A673 (cell line): Measurements from ENCODE around the gene MAP3K6. TPM values are rescaled to one million over a fixed set of nuclear protein-coding genes. Genes with fewer than 3 reads are reported as not detected.

ENCODE experiments used
- BruUV-seq: library from RNA; stranded (reverse); fragments of 400-500 nt; replicated peaks from 2 replicates; lab custom pipeline; 2021; lab: Mats Ljungman, UMichigan
- CTCF ChIA-PET: fragments of 300-600 bp; sonication (Branson Sonifier 250); formaldehyde crosslinking; loops from one replicate; lab custom pipeline; 2022; ENCODE audit warnings: antibody characterized with exemption; lab: Charles Lee
- POLR2A ChIA-PET: fragments of 300-600 bp; sonication (Branson Sonifier 250); formaldehyde crosslinking; loops from one replicate; lab custom pipeline; 2022; ENCODE audit warnings: antibody characterized with exemption; ENCODE audit not compliant: low non-redundant PET; lab: Charles Lee
- DNase-seq: peaks from one replicate; pipeline ENCODE4 v3.0.0-alpha.2; 2015; ENCODE audit warnings: low spot score
- H3K27ac ChIP-seq: fragments of 200-600 bp; sonication (generic); 2 replicates; pipeline ENCODE4 v1.5.1; 2016; ENCODE audit warnings: mixed run types, low read depth, mild to moderate bottlenecking, mixed read lengths, antibody characterized with exemption, low read length; ENCODE audit not compliant: poor library complexity, severe bottlenecking
- H3K27me3 ChIP-seq: fragments of 200-600 bp; sonication (generic); replicated peaks from 2 replicates; pipeline ENCODE4 v1.6.1; 2017; ENCODE audit warnings: mixed run types, low read depth, mild to moderate bottlenecking, mixed read lengths, antibody characterized with exemption, low read length; ENCODE audit not compliant: insufficient read depth, poor library complexity
- H3K36me3 ChIP-seq: fragments of 200-600 bp; sonication (generic); 2 replicates; pipeline ENCODE4 v1.6.1; 2016; ENCODE audit warnings: mixed run types, mild to moderate bottlenecking, mixed read lengths, antibody characterized with exemption, low read length; ENCODE audit not compliant: insufficient read depth, poor library complexity, severe bottlenecking
- H3K4me1 ChIP-seq: fragments of 200-600 bp; sonication (generic); 2 replicates; pipeline ENCODE4 v1.6.1; 2017; ENCODE audit warnings: mixed run types, mild to moderate bottlenecking, mixed read lengths, antibody characterized with exemption, low read length; ENCODE audit not compliant: insufficient read depth, poor library complexity, severe bottlenecking
- H3K4me3 ChIP-seq: fragments of 200-600 bp; sonication (generic); 2 replicates; pipeline ENCODE4 v1.5.1; 2016; ENCODE audit warnings: low read depth, mixed run types, mild to moderate bottlenecking, mixed read lengths, low read length; ENCODE audit not compliant: poor library complexity, severe bottlenecking
- H3K9me3 ChIP-seq: fragments of 200-600 bp; sonication (generic); 2 replicates; pipeline ENCODE4 v1.6.1; 2016; ENCODE audit warnings: mixed run types, low read depth, mild to moderate bottlenecking, mixed read lengths, antibody characterized with exemption, low read length; ENCODE audit not compliant: poor library complexity, severe bottlenecking
- CTCF ChIP-seq: fragments of 300-800, 200-600 bp; sonication (generic); conservative IDR thresholded peaks from 2 replicates; pipeline ENCODE4 v1.5.1; 2017; ENCODE audit warnings: low read depth, mild to moderate bottlenecking, antibody characterized with exemption, low read length, moderate library complexity, mixed read lengths
- EZH2 ChIP-seq: fragments of 200-600 bp; sonication (generic); IDR thresholded peaks from 2 replicates; pipeline ENCODE4 v1.6.1; 2017; ENCODE audit warnings: borderline replicate concordance, low read depth, mild to moderate bottlenecking, mixed read lengths, antibody characterized with exemption, low read length; ENCODE audit not compliant: poor library complexity, severe bottlenecking
- intact Hi-C: fragments of 100-400 bp; cut with micrococcal nuclease; formaldehyde crosslinking; loops from one replicate; pipeline ENCODE4 v1.10.0; 2022; ENCODE audit not compliant: unreplicated experiment
- total RNA-seq: library from RNA; stranded (reverse); gene quantifications from 2 replicates; pipeline ENCODE4 v1.2.3, GENCODE V29; 2021

MAP3K6 gene
- total RNA-seq, 1 experiment from 2014 or later, result 2.4 TPM

GRCh38 chr1:27383661-27384060, 16.9 kb upstream of the MAP3K6 start:
- Histone ChIP-seq H3K27ac (no peak overlapping the region), H3K4me3 (no peak overlapping the region), H3K27me3 (no peaks in the 10 kb centered on the region), H3K36me3 (no peaks in the 10 kb centered on the region), H3K9me3 (no peaks in the 10 kb centered on the region), H3K4me1 (no peaks in the 10 kb centered on the region)
- ChIA-PET CTCF (interaction anchor here (0.5 to 0.6 kb wide), 2 partner anchors 154 to 338 kb away, joined by 3 to 4 read pairs; no protein-coding TSS in a partner anchor), POLR2A (interaction anchor here (0.7 kb wide), 1 partner anchor 34 kb away, joined by 6 read pairs; no protein-coding TSS in a partner anchor)
- no TSS peak for BruUV-seq
- DNase-seq, result no peak
- no peak for TF ChIP-seq EZH2
- TF ChIP-seq CTCF, result no peak
- intact Hi-C loops, result no loop called here

GRCh38 chr1:27383039-27383605, 16.4 kb upstream of the MAP3K6 start, which contains the start of gene CD164L2:
TSS of gene CD164L2 (minus strand) at chr1:27383333. CDS start at chr1:27383239, 94 bp downstream.
- CTCF ChIA-PET, result no interaction called here
- POLR2A ChIA-PET, result no interaction called here

GRCh38 chr1:27381969-27382762, 15.4 kb upstream of the MAP3K6 start:
- POLR2A ChIA-PET, result no interaction called here
- CTCF ChIA-PET, result no interaction called here
- no peak for DNase-seq
- Histone ChIP-seq H3K27me3 (no peaks in the 10 kb centered on the region), H3K9me3 (no peaks in the 10 kb centered on the region), H3K4me3 (no peak overlapping the region), H3K27ac (no peak overlapping the region), H3K4me1 (no peaks in the 10 kb centered on the region), H3K36me3 (no peaks in the 10 kb centered on the region)
- intact Hi-C loops, result no loop called here
- no TSS peak for BruUV-seq
- no peak for TF ChIP-seq EZH2
- no peak for TF ChIP-seq CTCF

More at GRCh38 chr1:27383039-27383605, 16.4 kb upstream of the MAP3K6 start, which contains the start of gene CD164L2:
- H3K4me1 ChIP-seq, result no peaks in the 10 kb centered on the region
- H3K4me3 ChIP-seq, result no peak within 1 kb of the TSS
- no peak within 1 kb of the TSS for H3K27ac ChIP-seq
- BruUV-seq, result no TSS peak
- no peak for TF ChIP-seq EZH2
- no peak for TF ChIP-seq CTCF
- DNase-seq, result no peak
- no peaks in the 10 kb centered on the region for H3K36me3 ChIP-seq
- H3K9me3 ChIP-seq, result no peaks in the 10 kb centered on the region
- intact Hi-C loops, result no loop called here
- H3K27me3 ChIP-seq, result no peaks in the 10 kb centered on the region
